ENCODE results near the gene STAM2. TPM values are rescaled to one million over a fixed set of nuclear protein-coding genes. Genes with fewer than 3 reads are reported as not detected.

The STAM2 gene
- total RNA-seq, 1 experiment from 2014 or later = 14.2 TPM

DNA sequence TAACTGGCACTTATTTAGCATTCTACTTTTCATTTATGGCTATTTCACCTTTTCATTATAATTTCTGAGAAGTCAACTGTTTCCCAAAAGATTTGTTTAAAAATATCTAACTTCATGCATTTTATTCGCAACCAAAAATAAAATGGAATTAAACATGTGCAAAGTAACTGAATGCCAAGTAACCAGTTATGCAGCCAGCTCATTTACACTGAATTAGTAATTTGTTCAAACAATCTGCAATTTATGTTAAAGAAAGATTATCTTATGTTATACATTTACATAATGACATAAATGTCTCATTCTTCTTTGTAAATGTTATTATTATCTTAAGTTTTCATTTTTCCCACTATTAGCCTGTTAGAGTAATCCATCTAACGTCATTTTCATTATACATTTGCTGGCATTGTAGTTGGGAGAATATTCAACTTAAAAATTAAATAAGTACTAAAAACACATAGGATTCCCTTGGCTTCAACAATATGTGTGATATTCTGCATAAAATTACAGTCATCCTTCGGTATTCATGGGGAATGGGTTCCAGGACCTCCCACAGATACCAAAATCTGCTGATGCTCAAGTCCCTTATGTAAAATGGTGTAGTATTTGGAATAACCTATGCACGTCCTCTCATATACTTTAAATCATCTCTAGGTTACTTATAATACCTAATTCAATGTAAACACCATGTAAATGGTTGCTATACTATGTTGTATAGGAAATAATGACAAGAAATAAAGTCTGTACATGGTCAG is 43.7 kb upstream of the STAM2 start:
- WGBS (ENCODE audit: extremely low coverage, insufficient read length, low lambda C conversion rate) = no CpG with 5 or more reads among the region's 4 CpGs
- no peak overlapping the region for H2BK12ac ChIP-seq (ENCODE audit: insufficient read length, low read depth, low read length)
- no peak overlapping the region for H3K23ac ChIP-seq (ENCODE audit: insufficient read length, low read depth, low read length)

More for the DNA sequence above, 43.7 kb upstream of the STAM2 start:
- no peak for DNase-seq
- H3K14ac ChIP-seq (ENCODE audit: insufficient read depth, low read length) = no peak overlapping the region
- no peaks in the 10 kb centered on the region for H3K9me3 ChIP-seq (ENCODE audit: control insufficient read depth, low read depth, low read length)
- no peak overlapping the region for H2BK120ac ChIP-seq (ENCODE audit: low read depth, low read length, poor library complexity, severe bottlenecking)
- H3K56ac ChIP-seq (ENCODE audit: insufficient read length, low read depth, low read length) = no peak overlapping the region
- no peak overlapping the region for H2BK5ac ChIP-seq (ENCODE audit: insufficient read length, low read length)
- H3K4ac ChIP-seq (ENCODE audit: low read depth, low read length) = no peak overlapping the region
- no peaks in the 10 kb centered on the region for H3K4me1 ChIP-seq (ENCODE audit: insufficient read depth, low read length)
- H4K20me1 ChIP-seq (ENCODE audit: control insufficient read depth, insufficient read depth, insufficient read length) = no peaks in the 10 kb centered on the region
- 0 out of 4 replicates have a peak, but pooled peaks cover 0 to 3% of the 10 kb centered on the region in 2 experiments for H3K4me1 Mint-ChIP-seq
- H3K27ac ChIP-seq (ENCODE audit: insufficient read length, low read depth, low read length) = no peak overlapping the region
- H4K5ac ChIP-seq (ENCODE audit: insufficient read length, low read depth, low read length) = no peak overlapping the region
- no peak overlapping the region for H3K27ac Mint-ChIP-seq
- no peak overlapping the region for H3K4me2 ChIP-seq (ENCODE audit: insufficient read depth, insufficient read length, low read length)
- H4K8ac ChIP-seq (replicated peaks; ENCODE audit: insufficient read length, low read depth, low read length) = no peak overlapping the region
- H3K9me3 Mint-ChIP-seq = no peaks in the 10 kb centered on the region
- no peak overlapping the region for H2BK20ac ChIP-seq (ENCODE audit: low read depth, low read length, poor library complexity, severe bottlenecking)
- no peaks in the 10 kb centered on the region for H3K27me3 Mint-ChIP-seq (ENCODE audit: low read depth)
- H3K4me3 Mint-ChIP-seq = no peak overlapping the region
- H3K79me1 ChIP-seq (ENCODE audit: insufficient read depth, low read depth, low read length, poor library complexity, severe bottlenecking) = no peaks in the 10 kb centered on the region
- H3K79me2 ChIP-seq (ENCODE audit: insufficient read depth, low read length) = no peaks in the 10 kb centered on the region
- H3T11ph ChIP-seq (ENCODE audit: low read length) = no peak overlapping the region
- H2BK15ac ChIP-seq (ENCODE audit: low read depth, low read length) = no peak overlapping the region
- TF ChIP-seq CTCF (conservative IDR thresholded peaks at IDR 0.05) = no peak
- no peaks in the 10 kb centered on the region for H3K27me3 ChIP-seq (ENCODE audit: insufficient read depth, low read length)
- no peak overlapping the region for H4K91ac ChIP-seq (ENCODE audit: insufficient read length, low read depth, low read length)
- H3K36me3 Mint-ChIP-seq (ENCODE audit: insufficient read depth in 1 of 3, low read depth in 3 of 3) = no peaks in the 10 kb centered on the region
- H2AK5ac ChIP-seq (ENCODE audit: insufficient read length, low read length) = no peak overlapping the region
- H3K9ac ChIP-seq (ENCODE audit: extremely low read depth, insufficient read length, low read length) = no peak overlapping the region
- H3K18ac ChIP-seq (ENCODE audit: insufficient read length, low read depth, low read length) = no peak overlapping the region
- no peak overlapping the region for H2AFZ ChIP-seq (ENCODE audit: low read length)
- no peaks in the 10 kb centered on the region for H3K23me2 ChIP-seq (ENCODE audit: insufficient read length, low read depth, low read length, poor library complexity, severe bottlenecking)

Measured in H9 (cell line).